ENCODE measurements around the gene REN. TPM values are rescaled to one million over a fixed set of nuclear protein-coding genes. Genes with fewer than 3 reads are reported as not detected.

The REN gene
- total and polyA plus RNA-seq, 2 of the 13 experiments (the other 11 are each of a cell fraction or from before 2014, with no cell fraction given): not detected

- TF ChIP-seq, protein P1, sequence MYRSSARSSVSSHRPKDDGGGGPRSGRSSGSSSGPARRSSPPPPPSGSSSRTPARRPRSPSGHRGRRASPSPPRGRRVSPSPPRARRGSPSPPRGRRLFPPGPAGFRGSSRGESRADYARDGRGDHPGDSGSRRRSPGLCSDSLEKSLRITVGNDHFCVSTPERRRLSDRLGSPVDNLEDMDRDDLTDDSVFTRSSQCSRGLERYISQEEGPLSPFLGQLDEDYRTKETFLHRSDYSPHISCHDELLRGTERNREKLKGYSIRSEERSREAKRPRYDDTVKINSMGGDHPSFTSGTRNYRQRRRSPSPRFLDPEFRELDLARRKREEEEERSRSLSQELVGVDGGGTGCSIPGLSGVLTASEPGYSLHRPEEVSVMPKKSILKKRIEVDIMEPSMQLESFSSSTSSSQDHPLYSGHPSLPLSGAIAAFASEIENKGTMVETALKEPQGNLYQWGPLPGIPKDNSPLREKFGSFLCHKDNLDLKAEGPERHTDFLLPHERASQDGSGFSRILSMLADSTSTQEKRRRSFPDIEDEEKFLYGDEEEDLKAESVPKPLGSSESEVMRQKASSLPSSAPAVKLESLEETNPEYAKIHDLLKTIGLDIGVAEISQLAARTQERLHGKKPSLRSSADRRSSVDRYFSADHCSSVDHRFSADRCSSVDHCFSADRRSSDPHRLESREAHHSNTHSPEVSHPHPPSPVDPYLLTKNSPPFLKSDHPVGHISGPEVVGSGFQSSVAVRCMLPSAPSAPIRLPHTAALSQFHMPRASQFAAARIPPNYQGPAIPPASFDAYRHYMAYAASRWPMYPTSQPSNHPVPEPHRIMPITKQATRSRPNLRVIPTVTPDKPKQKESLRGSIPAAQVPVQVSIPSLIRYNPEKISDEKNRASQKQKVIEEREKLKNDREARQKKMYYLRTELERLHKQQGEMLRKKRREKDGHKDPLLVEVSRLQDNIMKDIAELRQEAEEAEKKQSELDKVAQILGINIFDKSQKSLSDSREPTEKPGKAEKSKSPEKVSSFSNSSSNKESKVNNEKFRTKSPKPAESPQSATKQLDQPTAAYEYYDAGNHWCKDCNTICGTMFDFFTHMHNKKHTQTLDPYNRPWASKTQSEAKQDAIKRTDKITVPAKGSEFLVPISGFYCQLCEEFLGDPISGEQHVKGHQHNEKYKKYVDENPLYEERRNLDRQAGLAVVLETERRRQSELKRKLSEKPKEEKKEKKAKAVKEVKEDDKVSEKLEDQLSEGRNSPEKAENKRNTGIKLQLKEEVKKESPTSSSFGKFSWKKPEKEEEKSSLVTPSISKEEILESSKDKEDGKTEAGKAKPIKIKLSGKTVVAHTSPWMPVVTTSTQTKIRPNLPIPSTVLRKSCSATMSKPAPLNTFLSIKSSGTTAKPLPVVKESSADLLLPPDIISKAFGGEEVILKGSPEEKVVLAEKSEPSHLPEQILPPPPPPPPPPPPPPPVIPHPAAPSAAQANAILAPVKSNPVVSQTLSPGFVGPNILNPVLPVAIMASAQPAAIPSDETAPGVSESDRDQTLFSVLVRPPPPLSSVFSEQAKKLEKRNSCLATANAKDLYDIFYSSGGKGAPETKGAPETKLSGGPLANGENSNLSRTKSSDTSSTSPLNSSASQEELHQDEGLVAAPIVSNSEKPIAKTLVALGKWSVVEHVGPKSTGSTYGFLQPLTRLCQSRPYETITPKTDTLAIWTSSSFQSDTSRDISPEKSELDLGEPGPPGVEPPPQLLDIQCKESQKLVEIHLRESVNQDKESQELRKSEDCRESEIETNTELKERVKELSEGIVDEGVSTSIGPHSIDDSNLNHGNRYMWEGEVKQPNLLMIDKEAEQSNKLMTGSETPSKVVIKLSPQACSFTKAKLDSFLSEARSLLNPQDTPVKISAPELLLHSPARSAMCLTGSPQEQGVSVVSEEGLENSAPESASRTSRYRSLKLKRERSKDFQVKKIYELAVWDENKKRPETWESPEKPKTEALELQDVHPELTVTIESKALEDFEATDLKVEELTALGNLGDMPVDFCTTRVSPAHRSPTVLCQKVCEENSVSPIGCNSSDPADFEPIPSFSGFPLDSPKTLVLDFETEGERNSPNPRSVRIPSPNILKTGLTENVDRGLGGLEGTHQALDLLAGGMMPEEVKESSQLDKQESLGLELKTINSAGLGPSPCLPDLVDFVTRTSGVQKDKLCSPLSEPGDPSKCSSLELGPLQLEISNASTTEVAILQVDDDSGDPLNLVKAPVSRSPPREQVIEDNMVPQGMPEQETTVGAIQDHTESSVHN (CRISPR knock-in tag; IDR thresholded peaks at IDR 0.05): peak; percentile 49
- TF ChIP-seq NFIB (CRISPR knock-in tag; IDR thresholded peaks at IDR 0.05; ENCODE audit: borderline replicate concordance) (no peak), DDIT3 (CRISPR knock-in tag; IDR thresholded peaks at IDR 0.05) (no peak), E2F5 (CRISPR knock-in tag; conservative IDR thresholded peaks at IDR 0.05) (no peak), ATF4 (CRISPR knock-in tag; IDR thresholded peaks at IDR 0.05) (peak in 1 of 2 experiments; percentile 65; a peak in 1 of 4 replicates), ARNTL (CRISPR knock-in tag; IDR thresholded peaks at IDR 0.05) (peak; percentile 84), KLF15 (CRISPR knock-in tag; IDR thresholded peaks at IDR 0.05; ENCODE audit: borderline replicate concordance) (no peak), GATA4 (IDR thresholded peaks at IDR 0.05; ENCODE audit: borderline replicate concordance, low read depth) (no peak), AKAP8 (CRISPR knock-in tag; IDR thresholded peaks at IDR 0.05) (peak; percentile 63), HNF4A (CRISPR knock-in tag; IDR thresholded peaks at IDR 0.05) (peak; percentile 60), NFAT5 (CRISPR knock-in tag; IDR thresholded peaks at IDR 0.05) (no peak)
Observed at GRCh38 chr1:204213668-204214662, 47.8 kb upstream of the REN start, which contains the start of gene GOLT1A (continued).

All from HepG2 (cell line).